HG02610 (cell line): ENCODE results near the gene NGFR.
A peak's percentile ranks its signal among the peaks of the same experiment; 100 is the strongest.
"Not testable (repeated sequence)": the region's sequence is repeated elsewhere in the genome, so short reads cannot be mapped to it uniquely, and the experiment has no call there.

ENCODE experiments used
- ATAC-seq: cut with Tn5 transposase; IDR thresholded peaks from one replicate; pipeline ENCODE4 v1.9.1; 2021; ENCODE audit warnings: mild to moderate bottlenecking, moderate library complexity; ENCODE audit not compliant: unreplicated experiment

NGFR gene

DNA sequence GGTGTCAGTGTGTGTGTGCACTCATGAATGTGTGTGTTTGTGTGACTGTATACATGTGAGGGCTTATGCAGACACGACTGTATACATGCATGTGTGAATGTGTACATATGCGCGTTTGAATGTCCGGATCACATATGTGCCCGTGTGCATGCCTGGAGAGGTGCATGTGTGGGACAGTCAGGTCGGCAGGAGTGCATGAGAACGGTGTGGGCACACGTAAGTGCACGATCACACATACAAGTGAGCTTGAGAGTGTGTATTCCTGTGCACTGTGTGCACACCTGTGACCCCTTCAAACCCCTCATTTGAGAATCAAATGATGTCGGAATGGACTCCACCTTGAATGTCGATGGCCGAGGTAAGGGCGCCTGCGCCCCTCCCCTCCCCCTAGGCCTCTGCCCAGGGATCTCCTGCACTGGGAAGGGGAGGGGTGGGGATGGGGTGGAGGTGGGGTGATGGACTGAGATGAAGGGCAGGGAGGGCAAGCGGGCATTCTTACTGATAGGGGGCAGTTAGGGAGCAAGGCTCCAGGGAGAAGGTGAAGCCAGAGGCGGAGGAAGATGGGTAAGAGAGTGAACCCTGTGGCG is 601 bp upstream of the NGFR start:
- no peak for ATAC-seq

DNA sequence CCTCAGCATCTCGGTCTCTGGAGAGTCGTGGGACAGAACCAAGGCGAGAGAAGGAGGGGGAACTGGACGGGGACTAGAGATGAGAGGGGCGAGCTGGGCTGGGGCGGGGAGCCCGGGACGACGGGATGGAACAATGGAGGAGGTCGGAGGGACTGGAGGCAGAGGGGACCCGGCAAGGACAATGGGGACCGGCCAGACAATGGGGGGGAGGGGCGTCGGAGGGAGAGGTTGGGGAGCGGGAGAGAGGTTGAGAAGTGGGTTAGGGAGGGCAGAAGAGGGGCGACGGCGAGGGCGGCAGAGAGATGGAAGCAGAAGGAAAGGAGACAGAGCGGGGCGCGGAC is 719 bp downstream of the NGFR start:
- no peak for ATAC-seq

DNA sequence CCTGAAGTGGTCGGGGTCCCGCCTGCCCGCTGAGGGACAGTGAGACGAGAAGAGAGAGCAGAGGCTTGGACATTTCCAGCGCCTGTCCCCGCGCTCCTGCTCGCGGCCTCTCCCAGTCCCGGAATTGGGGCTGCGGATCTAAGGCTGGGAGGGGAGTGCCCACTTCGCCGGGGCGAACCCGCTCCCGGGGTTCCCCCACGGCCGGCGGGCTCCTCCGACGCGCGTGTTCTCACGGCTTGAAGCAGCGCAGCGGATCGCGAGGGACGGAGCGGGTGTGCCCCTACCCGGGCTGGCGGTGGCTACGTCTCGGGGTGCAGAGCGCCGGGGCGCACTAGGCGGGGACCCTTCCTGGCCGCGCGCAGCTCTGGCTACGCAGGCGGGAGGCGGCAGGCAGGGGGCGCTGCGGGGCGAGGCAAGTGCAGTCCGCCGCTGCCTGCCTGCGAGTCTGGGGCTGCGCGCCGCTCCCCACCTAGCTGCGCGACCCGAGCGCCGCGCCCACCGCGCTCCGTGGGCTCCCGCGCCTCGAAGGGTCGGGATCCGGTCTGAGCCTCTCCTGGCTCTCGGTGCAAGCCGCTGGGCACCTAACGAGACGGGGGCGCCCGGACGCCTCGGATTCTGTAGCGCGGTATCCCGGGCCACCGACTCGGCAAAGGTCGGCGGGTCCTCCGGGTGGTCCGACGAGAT is 1.2 kb downstream of the NGFR start:
- peak; percentile 47 for ATAC-seq

DNA sequence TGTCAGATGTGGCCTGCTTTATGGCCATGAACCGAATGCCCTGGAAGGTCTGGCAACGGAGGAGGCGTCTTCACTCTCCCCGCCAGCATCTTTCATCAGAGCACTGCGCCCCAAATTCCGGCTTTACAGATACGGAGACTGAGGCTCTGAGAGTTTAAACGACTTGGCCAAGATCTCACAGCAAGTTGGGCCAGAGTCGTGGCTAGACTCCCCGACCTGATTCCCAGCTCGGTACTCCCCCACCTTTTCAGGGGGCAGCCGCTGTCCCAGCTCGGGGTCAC is 1.7 kb downstream of the NGFR start:
- ATAC-seq: no peak

- ATAC-seq: no peak
Observed at GRCh38 chr17:49497148-49498028, 2.3 kb downstream of the NGFR start.

GRCh38 chr17:49498029-49498615 is 3.0 kb downstream of the NGFR start:
- no peak for ATAC-seq

DNA sequence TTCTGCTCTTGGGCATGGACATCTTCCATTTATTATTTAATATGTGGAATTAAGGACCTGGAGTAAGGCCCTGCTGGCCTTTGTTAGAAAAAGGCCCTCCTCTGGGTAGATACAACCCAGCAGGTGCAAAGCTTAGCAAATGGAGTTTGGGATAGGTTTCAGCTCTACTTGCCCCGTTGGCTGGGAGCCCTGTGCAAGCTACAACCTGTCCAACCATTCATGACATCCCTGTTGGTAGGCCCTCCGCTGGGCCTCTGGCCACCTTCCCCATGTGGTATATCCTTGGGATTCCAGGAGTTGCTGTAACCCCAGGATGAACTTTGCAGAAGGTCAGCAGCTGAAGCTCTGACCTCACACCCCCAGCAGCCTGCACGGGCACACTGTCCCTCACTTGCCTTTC is 6.4 kb downstream of the NGFR start:
- ATAC-seq: no peak

- ATAC-seq: no peak
Observed at GRCh38 chr17:49502254-49502653, 7.2 kb downstream of the NGFR start.

DNA sequence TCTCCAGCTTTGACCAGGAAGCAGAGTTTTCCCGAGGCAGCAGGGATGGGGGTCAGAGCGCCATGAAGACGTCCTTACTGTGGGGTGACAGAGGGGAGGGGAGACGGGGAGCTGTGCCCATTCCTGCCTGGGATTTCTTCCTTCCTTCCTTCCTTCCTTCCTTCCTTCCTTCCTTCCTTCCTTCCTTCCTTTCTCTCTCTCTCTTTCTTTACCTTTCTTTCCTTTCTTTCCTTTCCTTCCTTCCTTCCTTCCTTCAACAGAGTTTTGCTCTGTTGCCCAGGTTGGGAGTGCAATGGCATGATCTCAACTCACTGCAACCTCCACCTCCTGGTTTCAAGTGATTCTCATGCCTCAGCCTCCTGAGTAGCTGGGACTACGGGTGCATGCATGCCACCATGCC is 7.6 kb downstream of the NGFR start:
- ATAC-seq: not testable (repeated sequence)

GRCh38 chr17:49504369-49504768 is 9.3 kb downstream of the NGFR start:
- ATAC-seq: no peak

- no peak for ATAC-seq
Observed at GRCh38 chr17:49505854-49506253, 10.8 kb downstream of the NGFR start.

GRCh38 chr17:49506282-49506681 is 11.2 kb downstream of the NGFR start:
- no peak for ATAC-seq

- ATAC-seq: no peak
Observed at GRCh38 chr17:49508061-49508865, 13.2 kb downstream of the NGFR start.

GRCh38 chr17:49508866-49509587 is 13.9 kb downstream of the NGFR start:
- no peak for ATAC-seq

DNA sequence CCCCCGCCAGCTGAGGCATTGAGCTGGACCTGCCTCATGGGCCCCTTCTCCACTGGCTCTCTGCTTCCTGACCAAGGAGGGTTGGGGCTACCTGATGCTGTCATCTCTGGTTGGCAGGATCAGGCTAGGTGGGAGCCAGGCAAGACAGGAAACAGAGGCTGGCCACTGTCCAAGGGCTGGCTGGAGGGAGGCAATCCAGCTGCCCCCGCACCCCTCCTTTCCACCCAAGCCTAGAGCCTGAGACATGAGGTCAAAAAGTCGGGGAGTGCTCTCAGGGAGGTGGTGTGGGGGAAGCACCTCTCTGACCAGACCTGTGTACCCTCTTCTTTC is 14.5 kb downstream of the NGFR start:
- ATAC-seq: no peak

GRCh38 chr17:49510059-49510719 is 15.1 kb downstream of the NGFR start:
- ATAC-seq: no peak

DNA sequence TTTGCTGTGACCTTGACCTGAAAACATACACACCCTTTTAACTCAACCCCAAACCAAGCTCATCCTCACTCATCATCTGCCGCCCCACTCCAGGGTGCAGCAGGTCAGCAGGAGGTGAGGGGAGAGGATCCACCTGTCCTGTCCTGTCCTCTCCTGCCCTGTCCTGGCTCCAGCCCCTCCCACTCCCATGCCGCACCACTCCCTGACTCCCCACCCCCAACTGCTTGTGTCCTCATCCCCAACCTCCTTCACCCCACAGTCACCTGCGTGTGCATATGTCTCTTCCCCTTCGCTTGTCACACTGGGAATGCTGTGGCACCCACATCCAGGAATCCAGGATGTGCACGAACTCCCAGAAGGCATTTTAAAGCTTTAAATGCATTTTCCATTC is 15.6 kb downstream of the NGFR start:
- no peak for ATAC-seq

- no peak for ATAC-seq
Observed at GRCh38 chr17:49511810-49512209, 16.7 kb downstream of the NGFR start.

- ATAC-seq: no peak
Observed at GRCh38 chr17:49512296-49513043, 17.4 kb downstream of the NGFR start.

DNA sequence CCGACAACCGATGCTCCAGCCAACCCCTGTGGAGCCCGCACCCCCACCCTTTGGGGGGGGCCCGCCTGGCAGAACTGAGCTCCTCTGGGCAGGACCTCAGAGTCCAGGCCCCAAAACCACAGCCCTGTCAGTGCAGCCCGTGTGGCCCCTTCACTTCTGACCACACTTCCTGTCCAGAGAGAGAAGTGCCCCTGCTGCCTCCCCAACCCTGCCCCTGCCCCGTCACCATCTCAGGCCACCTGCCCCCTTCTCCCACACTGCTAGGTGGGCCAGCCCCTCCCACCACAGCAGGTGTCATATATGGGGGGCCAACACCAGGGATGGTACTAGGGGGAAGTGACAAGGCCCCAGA is 17.9 kb downstream of the NGFR start:
- no peak for ATAC-seq
